Vagina (tissue), 2 donors: Measurements from ENCODE around the gene RPS6KL1. TPM values are rescaled to one million over a fixed set of nuclear protein-coding genes. Genes with fewer than 3 reads are reported as not detected.

Experiments
- DNase-seq, 2 donors: peaks; one replicate each; pipeline ENCODE4 v3.0.0-alpha.2; 2017; ENCODE audit errors: extremely low spot score in 2 of 2
- H3K27ac ChIP-seq: fragments of 200-600 bp; sonication (generic); one replicate; pipeline ENCODE4 v1.5.1; 2019
- H3K27me3 ChIP-seq: fragments of 200-600 bp; sonication (generic); one replicate; pipeline ENCODE4 v1.5.1; 2019
- H3K36me3 ChIP-seq, 2 donors: fragments of 200-600 bp; sonication (generic); one replicate each; pipeline ENCODE4 v1.5.1; 2017 to 2019
- H3K4me1 ChIP-seq: fragments of 200-600 bp; sonication (generic); one replicate; pipeline ENCODE4 v1.5.1; 2019
- H3K4me3 ChIP-seq, 2 donors: fragments of 200-600 bp; sonication (generic); 1 replicate in 1 of 2; 2 replicates in 1 of 2; pipeline ENCODE4 v1.5.1; 2016 to 2019
- H3K9me3 ChIP-seq: fragments of 200-600 bp; sonication (generic); one replicate; pipeline ENCODE4 v1.5.1; 2019
- CTCF ChIP-seq, 3 experiments: fragments of 450-650 bp in 2 of 3; fragments of 200-600 bp in 1 of 3; sonication (generic) in 1 of 3; IDR thresholded peaks; one replicate each; pipeline ENCODE4 v1.5.1; 2017 to 2019; ENCODE audit warnings: antibody characterized with exemption in 3 of 3, mild to moderate bottlenecking in 2 of 3, moderate library complexity in 2 of 3
- POLR2A ChIP-seq, 2 donors: fragments of 450-650 bp; IDR thresholded peaks; one replicate each; pipeline ENCODE4 v1.6.1; 2017; ENCODE audit warnings: antibody characterized with exemption in 2 of 2, mild to moderate bottlenecking in 2 of 2, moderate library complexity in 2 of 2
- POLR2AphosphoS5 ChIP-seq, 2 donors: sonication (generic); formaldehyde crosslinking; IDR thresholded peaks; one replicate each; pipeline ENCODE4 v1.9.0; 2017; ENCODE audit warnings: antibody characterized with exemption in 2 of 2, mild to moderate bottlenecking in 2 of 2, low read depth in 1 of 2; ENCODE audit not compliant: insufficient read depth in 1 of 2
- intact Hi-C: fragments of 100-400 bp; cut with DNase I; formaldehyde crosslinking; loops from one replicate; pipeline ENCODE4 v1.15.1; 2023
- total RNA-seq: library from RNA; depleted of rRNA; stranded (reverse); fragments of >200 nt; gene quantifications from one replicate; pipeline ENCODE4 v1.2.3, GENCODE V29; 2016

Gene RPS6KL1
- total RNA-seq, 1 donor from 2014 or later = 2.0 TPM

DNA sequence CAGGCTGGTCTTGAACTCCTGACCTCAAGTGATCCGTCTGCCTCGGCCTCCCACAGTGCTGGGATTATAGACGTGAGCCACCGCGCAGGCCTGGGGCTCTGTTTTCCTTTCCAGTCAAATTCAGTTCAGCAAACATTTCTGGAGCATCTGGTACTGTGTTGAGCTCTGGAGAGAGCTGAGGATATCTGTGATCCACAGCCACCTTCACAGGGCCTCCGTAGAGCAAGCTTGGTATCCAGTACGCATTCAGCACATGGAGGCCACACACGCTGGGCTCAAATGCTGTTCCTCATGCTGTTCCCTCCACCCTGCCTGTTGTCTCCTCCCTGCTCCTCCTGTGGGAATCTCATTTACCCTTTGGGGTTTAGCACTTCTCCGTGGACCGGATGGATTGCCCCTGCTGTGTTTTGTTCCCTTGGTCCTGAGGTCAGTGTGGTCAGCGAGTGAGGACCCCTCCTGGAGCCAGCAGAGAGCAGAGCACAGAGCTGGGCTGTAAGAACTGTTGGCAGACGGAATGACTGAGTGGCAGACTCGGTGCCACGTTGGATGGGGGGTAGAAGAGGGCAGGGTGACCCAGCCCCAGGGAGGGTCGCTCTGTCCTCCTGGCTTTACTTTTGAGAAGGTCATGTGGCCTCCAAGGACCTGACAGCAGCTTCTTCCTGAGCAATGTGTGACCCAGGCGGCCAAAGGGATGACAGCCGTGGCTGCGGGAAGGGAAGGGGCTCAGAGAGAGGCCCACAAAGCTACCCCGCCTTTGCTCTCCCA is 891 bp downstream of the RPS6KL1 start:
- intact Hi-C loops = no loop called here
- TF ChIP-seq POLR2A (IDR thresholded peaks at IDR 0.05) = no peak
- no peak for TF ChIP-seq POLR2AphosphoS5 (IDR thresholded peaks at IDR 0.05; ENCODE audit: insufficient read depth in 1 of 2, low read depth in 1 of 2)
- TF ChIP-seq CTCF (IDR thresholded peaks at IDR 0.05) = no peak

GRCh38 chr14:74921053-74921620 is 1.9 kb downstream of the RPS6KL1 start:
- DNase-seq = no peak
- H3K4me1 ChIP-seq = peaks cover 35% of the 10 kb centered on the region
- intact Hi-C loops = no loop called here

More for the DNA sequence above, 891 bp downstream of the RPS6KL1 start:
- Histone ChIP-seq H3K27me3 (no peaks in the 10 kb centered on the region), H3K27ac (no peak overlapping the region), H3K4me1 (peaks cover 25% of the 10 kb centered on the region), H3K36me3 (no peaks in the 10 kb centered on the region), H3K4me3 (peak overlapping the region; percentile 50 to 57), H3K9me3 (no peaks in the 10 kb centered on the region)
- no peak for DNase-seq

GRCh38 chr14:74920281-74920680 is 2.8 kb downstream of the RPS6KL1 start:
- Histone ChIP-seq H3K9me3 (no peaks in the 10 kb centered on the region), H3K27me3 (no peaks in the 10 kb centered on the region), H3K4me3 (no peak overlapping the region), H3K27ac (no peak overlapping the region), H3K36me3 (no peaks in the 10 kb centered on the region), H3K4me1 (peaks cover 40% of the 10 kb centered on the region)
- intact Hi-C loops = no loop called here
- TF ChIP-seq POLR2AphosphoS5 (IDR thresholded peaks at IDR 0.05; ENCODE audit: insufficient read depth in 1 of 2, low read depth in 1 of 2) (no peak), POLR2A (IDR thresholded peaks at IDR 0.05) (no peak), CTCF (IDR thresholded peaks at IDR 0.05) (no peak)
- no peak for DNase-seq

More at GRCh38 chr14:74921053-74921620, 1.9 kb downstream of the RPS6KL1 start:
- Histone ChIP-seq H3K9me3 (no peaks in the 10 kb centered on the region), H3K27ac (no peak overlapping the region), H3K4me3 (no peak overlapping the region), H3K36me3 (no peaks in the 10 kb centered on the region), H3K27me3 (no peaks in the 10 kb centered on the region)
- TF ChIP-seq CTCF (IDR thresholded peaks at IDR 0.05) = no peak
- TF ChIP-seq POLR2A (IDR thresholded peaks at IDR 0.05) = no peak
- no peak for TF ChIP-seq POLR2AphosphoS5 (IDR thresholded peaks at IDR 0.05; ENCODE audit: insufficient read depth in 1 of 2, low read depth in 1 of 2)

DNA sequence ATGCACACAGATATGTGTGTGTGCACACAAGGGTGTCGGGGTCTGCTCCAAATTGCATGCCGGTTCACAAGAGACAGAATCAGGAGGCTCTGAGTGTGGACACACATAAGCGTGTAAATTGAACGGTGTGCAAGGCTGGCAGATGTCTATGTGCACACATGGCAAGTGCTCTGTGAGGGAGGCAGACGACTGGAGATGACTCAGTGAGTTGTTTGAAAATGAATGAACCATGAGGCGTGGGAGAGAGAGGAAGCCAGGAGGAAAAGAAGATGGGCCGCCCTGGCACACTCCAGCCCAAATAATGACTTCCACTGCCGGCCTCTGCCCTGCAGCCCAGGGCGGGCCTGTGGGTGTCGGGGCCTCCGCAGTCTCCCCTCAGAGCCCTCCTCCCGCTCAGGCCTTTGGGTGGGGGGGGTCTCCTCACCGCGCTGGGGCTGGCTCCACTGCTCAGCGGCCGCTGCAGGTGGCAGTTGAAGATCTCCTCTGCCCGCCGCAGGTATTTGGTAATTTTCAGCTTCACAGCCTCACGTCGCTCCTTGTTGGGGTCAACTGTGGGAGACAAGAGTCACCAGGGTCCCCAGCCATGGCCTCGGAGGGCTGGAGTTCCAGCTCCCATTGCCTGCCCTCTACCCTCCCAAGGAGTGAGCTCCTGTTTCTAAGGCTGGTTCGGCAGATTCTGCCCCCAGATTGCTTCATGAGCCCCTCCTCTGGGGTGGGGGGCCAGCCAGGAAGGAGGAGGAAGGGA is 3.5 kb downstream of the RPS6KL1 start:
- Histone ChIP-seq H3K4me1 (peaks cover 43% of the 10 kb centered on the region), H3K36me3 (no peaks in the 10 kb centered on the region), H3K27ac (no peak overlapping the region), H3K27me3 (no peaks in the 10 kb centered on the region), H3K4me3 (no peak overlapping the region), H3K9me3 (no peaks in the 10 kb centered on the region)
- intact Hi-C loops = loop anchor here (10.0 kb wide), 1 partner anchor 165 kb away; no protein-coding TSS in a partner anchor
- no peak for DNase-seq
- TF ChIP-seq POLR2AphosphoS5 (IDR thresholded peaks at IDR 0.05; ENCODE audit: insufficient read depth in 1 of 2, low read depth in 1 of 2) = no peak
- no peak for TF ChIP-seq CTCF (IDR thresholded peaks at IDR 0.05)
- no peak for TF ChIP-seq POLR2A (IDR thresholded peaks at IDR 0.05)
